Left hindlimb (tissue), 1 donor: ENCODE results near the gene SF3B2.

Experiments
- DNase-seq: peaks from one replicate; pipeline ENCODE4 v3.0.0-alpha.2; 2018

SF3B2 gene

GRCh38 chr11:66051371-66051765 is 796 bp upstream of the SF3B2 start:
- no peak for DNase-seq

- DNase-seq = no peak
Observed at GRCh38 chr11:66052664-66052982, 459 bp downstream of the SF3B2 start.

- DNase-seq = no peak
Observed at GRCh38 chr11:66055021-66055420, 2.9 kb downstream of the SF3B2 start.

GRCh38 chr11:66056501-66056900 is 4.3 kb downstream of the SF3B2 start:
- DNase-seq = no peak

- DNase-seq = no peak
Observed at GRCh38 chr11:66059966-66060680, 8.0 kb downstream of the SF3B2 start.

GRCh38 chr11:66061268-66061667 is 9.1 kb downstream of the SF3B2 start:
- DNase-seq = no peak

- no peak for DNase-seq
Observed at GRCh38 chr11:66062408-66062807, 10.2 kb downstream of the SF3B2 start.

- DNase-seq = no peak
Observed at GRCh38 chr11:66063900-66064299, 11.7 kb downstream of the SF3B2 start.

GRCh38 chr11:66064571-66064970 is 12.4 kb downstream of the SF3B2 start:
- DNase-seq = no peak

GRCh38 chr11:66066751-66067150 is 14.6 kb downstream of the SF3B2 start:
- DNase-seq = no peak

GRCh38 chr11:66067640-66068039 is 15.5 kb downstream of the SF3B2 start:
- DNase-seq = no peak

- peak; percentile 78 for DNase-seq
Observed at GRCh38 chr11:66068154-66068821, 16.1 kb downstream of the SF3B2 start.

- no peak for DNase-seq
Observed at GRCh38 chr11:66068923-66069714, 17.0 kb downstream of the SF3B2 start.

- DNase-seq = peak; percentile 89
Observed at GRCh38 chr11:66069715-66070603, 17.8 kb downstream of the SF3B2 start, which contains the start of gene PACS1. Gene PACS1 (plus strand): TSS chr11:66070272. CDS start chr11:66070487, 215 bp downstream.

- DNase-seq = peak; percentile 64
Observed at GRCh38 chr11:66070604-66071380, 18.6 kb downstream of the SF3B2 start.

- no peak for DNase-seq
Observed at GRCh38 chr11:66071381-66071801, 19.2 kb downstream of the SF3B2 start.

- DNase-seq = no peak
Observed at GRCh38 chr11:66072081-66072480, 19.9 kb downstream of the SF3B2 start.

- no peak for DNase-seq
Observed at GRCh38 chr11:66072518-66072917, 20.4 kb downstream of the SF3B2 start.

- DNase-seq = no peak
Observed at GRCh38 chr11:66073669-66074068, 21.5 kb downstream of the SF3B2 start.

- no peak for DNase-seq
Observed at GRCh38 chr11:66075273-66075672, 23.1 kb downstream of the SF3B2 start.

GRCh38 chr11:66076561-66076960 is 24.4 kb downstream of the SF3B2 start:
- no peak for DNase-seq

- no peak for DNase-seq
Observed at GRCh38 chr11:66077927-66078326, 25.8 kb downstream of the SF3B2 start.
